Activated CD4-positive, alpha-beta T cell treated with anti-CD3 and anti-CD28 coated beads, Interleukin-10, Interleukin-2, amounts not matched to agents 100 ng/mL and 50 ng/mL, durations not matched to agents 16 hours and 8 hours (primary cell): ENCODE data around the gene IL12RB1.

Experiments used
- DNase-seq: peaks from one replicate; pipeline ENCODE4 v3.0.0-alpha.2; 2020

The IL12RB1 gene

GRCh38 chr19:18086590-18087138 lies at the start of gene IL12RB1:
Gene IL12RB1, minus strand, starts transcription at chr19:18086934. Its CDS starts 111 bp downstream, at chr19:18086823.
- peak; percentile 89 for DNase-seq

- no peak for DNase-seq
These were observed 49.2 kb upstream of the IL12RB1 start for GRCh38 chr19:18135712-18136584.

- no peak for DNase-seq
These were observed 45.3 kb upstream of the IL12RB1 start for GRCh38 chr19:18131841-18132596.

- no peak for DNase-seq
These were observed 43.9 kb upstream of the IL12RB1 start for GRCh38 chr19:18130523-18131242.

- DNase-seq = no peak
These were observed 42.1 kb upstream of the IL12RB1 start for GRCh38 chr19:18128805-18129204.

- DNase-seq = peak; percentile 53
These were observed 41.3 kb upstream of the IL12RB1 start for GRCh38 chr19:18128044-18128443.

- no peak for DNase-seq
These were observed 39.4 kb upstream of the IL12RB1 start for GRCh38 chr19:18126097-18126496.

- no peak for DNase-seq
These were observed 37.1 kb upstream of the IL12RB1 start for GRCh38 chr19:18123819-18124218.

- DNase-seq = no peak
These were observed 36.4 kb upstream of the IL12RB1 start for GRCh38 chr19:18122860-18123795.

GRCh38 chr19:18122424-18122823 lies 35.7 kb upstream of the IL12RB1 start:
- DNase-seq = no peak

GRCh38 chr19:18121166-18121565 lies 34.4 kb upstream of the IL12RB1 start:
- no peak for DNase-seq

GRCh38 chr19:18120127-18120526 lies 33.4 kb upstream of the IL12RB1 start:
- no peak for DNase-seq

- peak; percentile 70 for DNase-seq
These were observed 33.0 kb upstream of the IL12RB1 start for GRCh38 chr19:18119717-18120105.

- DNase-seq = peak; percentile 66
These were observed 32.4 kb upstream of the IL12RB1 start for GRCh38 chr19:18119013-18119716.

- no peak for DNase-seq
These were observed 31.8 kb upstream of the IL12RB1 start for GRCh38 chr19:18118420-18119012.

- peak; percentile 97 for DNase-seq
These were observed 31.1 kb upstream of the IL12RB1 start for GRCh38 chr19:18117692-18118378.

GRCh38 chr19:18117364-18117691 lies 30.6 kb upstream of the IL12RB1 start:
- no peak for DNase-seq

GRCh38 chr19:18114483-18114882 lies 27.7 kb upstream of the IL12RB1 start:
- DNase-seq = no peak

- DNase-seq = no peak
These were observed 27.1 kb upstream of the IL12RB1 start for GRCh38 chr19:18113827-18114226.

GRCh38 chr19:18112989-18113478 lies 26.3 kb upstream of the IL12RB1 start:
- peak; percentile 85 for DNase-seq
